ENCODE data around the gene CCIN. TPM values are rescaled to one million over a fixed set of nuclear protein-coding genes. Genes with fewer than 3 reads are reported as not detected.
A peak's percentile ranks its signal among the peaks of the same experiment; 100 is the strongest.

CCIN gene
- total RNA-seq, 2 experiments from 2014 or later = not detected

- no peak for DNase-seq
- H3K27ac Mint-ChIP-seq = no peak overlapping the region
- peaks cover 9% of the 10 kb centered on the region for H3K36me3 Mint-ChIP-seq
- H3K27me3 Mint-ChIP-seq = peaks cover 3% of the 10 kb centered on the region
- no peaks in the 10 kb centered on the region for H3K9me3 Mint-ChIP-seq
- H3K4me1 Mint-ChIP-seq = peaks cover 13% of the 10 kb centered on the region
- H3K4me3 Mint-ChIP-seq = no peak overlapping the region
These were observed 18.2 kb downstream of the CCIN start for GRCh38 chr9:36187414-36187813.

- Mint-ChIP-seq H3K9me3 (no peaks in the 10 kb centered on the region), H3K36me3 (peaks cover 14% of the 10 kb centered on the region), H3K27ac (no peak overlapping the region), H3K4me3 (no peak overlapping the region), H3K27me3 (peaks cover 3% of the 10 kb centered on the region), H3K4me1 (peaks cover 21% of the 10 kb centered on the region)
- no peak for DNase-seq
These were observed 19.0 kb downstream of the CCIN start for GRCh38 chr9:36188212-36188611.

GRCh38 chr9:36189976-36190375, 20.8 kb downstream of the CCIN start:
- Mint-ChIP-seq H3K27me3 (peaks cover 3% of the 10 kb centered on the region), H3K36me3 (peaks cover 27% of the 10 kb centered on the region), H3K9me3 (no peaks in the 10 kb centered on the region), H3K4me3 (peak overlapping the region; percentile 98), H3K27ac (peak overlapping the region; percentile 47), H3K4me1 (peaks cover 37% of the 10 kb centered on the region)
- DNase-seq = no peak

- Mint-ChIP-seq H3K4me3 (peak within 1 kb of the TSS; percentile 98), H3K9me3 (no peaks in the 10 kb centered on the region), H3K27me3 (peaks cover 3% of the 10 kb centered on the region), H3K27ac (peak within 1 kb of the TSS; percentile 86), H3K36me3 (peaks cover 34% of the 10 kb centered on the region), H3K4me1 (peaks cover 41% of the 10 kb centered on the region)
- DNase-seq = peak; percentile 94
These were observed 21.5 kb downstream of the CCIN start, which contains the start of gene CLTA for GRCh38 chr9:36190388-36191289. Gene CLTA (plus strand): TSS chr9:36190921. CDS start chr9:36191057, 136 bp downstream.

GRCh38 chr9:36191290-36191645, 22.1 kb downstream of the CCIN start:
- Mint-ChIP-seq H3K4me1 (peaks cover 41% of the 10 kb centered on the region), H3K27ac (peak overlapping the region; percentile 86), H3K27me3 (peaks cover 3% of the 10 kb centered on the region), H3K36me3 (peaks cover 34% of the 10 kb centered on the region), H3K4me3 (peak overlapping the region; percentile 98), H3K9me3 (no peaks in the 10 kb centered on the region)
- DNase-seq = peak; percentile 35

- H3K4me3 Mint-ChIP-seq = peak overlapping the region; percentile 98
- no peak for DNase-seq
- H3K27me3 Mint-ChIP-seq = peaks cover 3% of the 10 kb centered on the region
- H3K4me1 Mint-ChIP-seq = peaks cover 41% of the 10 kb centered on the region
- H3K36me3 Mint-ChIP-seq = peaks cover 34% of the 10 kb centered on the region
- no peaks in the 10 kb centered on the region for H3K9me3 Mint-ChIP-seq
- H3K27ac Mint-ChIP-seq = peak overlapping the region; percentile 86
These were observed 22.5 kb downstream of the CCIN start for GRCh38 chr9:36191686-36192085.

GRCh38 chr9:36192196-36192595, 23.0 kb downstream of the CCIN start:
- H3K4me3 Mint-ChIP-seq = peak overlapping the region; percentile 98
- H3K9me3 Mint-ChIP-seq = no peaks in the 10 kb centered on the region
- H3K4me1 Mint-ChIP-seq = peaks cover 41% of the 10 kb centered on the region
- peaks cover 3% of the 10 kb centered on the region for H3K27me3 Mint-ChIP-seq
- H3K27ac Mint-ChIP-seq = peak overlapping the region; percentile 86
- peaks cover 34% of the 10 kb centered on the region for H3K36me3 Mint-ChIP-seq
- no peak for DNase-seq

GRCh38 chr9:36193023-36193422, 23.8 kb downstream of the CCIN start:
- H3K4me3 Mint-ChIP-seq = peak overlapping the region; percentile 98
- H3K4me1 Mint-ChIP-seq = peaks cover 42% of the 10 kb centered on the region
- no peaks in the 10 kb centered on the region for H3K9me3 Mint-ChIP-seq
- H3K27ac Mint-ChIP-seq = no peak overlapping the region
- peaks cover 3% of the 10 kb centered on the region for H3K27me3 Mint-ChIP-seq
- no peak for DNase-seq
- peaks cover 34% of the 10 kb centered on the region for H3K36me3 Mint-ChIP-seq

GRCh38 chr9:36194326-36195000, 25.3 kb downstream of the CCIN start:
- H3K4me3 Mint-ChIP-seq = no peak overlapping the region
- H3K36me3 Mint-ChIP-seq = peaks cover 35% of the 10 kb centered on the region
- H3K27me3 Mint-ChIP-seq = no peaks in the 10 kb centered on the region
- H3K4me1 Mint-ChIP-seq = peaks cover 42% of the 10 kb centered on the region
- DNase-seq = no peak
- H3K27ac Mint-ChIP-seq = no peak overlapping the region
- no peaks in the 10 kb centered on the region for H3K9me3 Mint-ChIP-seq

GRCh38 chr9:36204906-36205547, 35.8 kb downstream of the CCIN start:
- Mint-ChIP-seq H3K27ac (no peak overlapping the region), H3K36me3 (peaks cover 36% of the 10 kb centered on the region), H3K4me3 (no peak overlapping the region), H3K4me1 (peaks cover 39% of the 10 kb centered on the region), H3K27me3 (no peaks in the 10 kb centered on the region), H3K9me3 (no peaks in the 10 kb centered on the region)
- DNase-seq = no peak

GRCh38 chr9:36207016-36207415, 37.8 kb downstream of the CCIN start:
- H3K4me1 Mint-ChIP-seq = peaks cover 45% of the 10 kb centered on the region
- DNase-seq = no peak
- H3K4me3 Mint-ChIP-seq = no peak overlapping the region
- no peaks in the 10 kb centered on the region for H3K27me3 Mint-ChIP-seq
- peak overlapping the region; percentile 63 for H3K27ac Mint-ChIP-seq
- H3K9me3 Mint-ChIP-seq = no peaks in the 10 kb centered on the region
- peaks cover 43% of the 10 kb centered on the region for H3K36me3 Mint-ChIP-seq

GRCh38 chr9:36207546-36208012, 38.4 kb downstream of the CCIN start:
- Mint-ChIP-seq H3K4me1 (peaks cover 46% of the 10 kb centered on the region), H3K27me3 (no peaks in the 10 kb centered on the region), H3K4me3 (no peak overlapping the region), H3K27ac (peak overlapping the region; percentile 63), H3K9me3 (no peaks in the 10 kb centered on the region), H3K36me3 (peaks cover 38% of the 10 kb centered on the region)
- DNase-seq = no peak

GRCh38 chr9:36208521-36209253, 39.5 kb downstream of the CCIN start:
- no peak overlapping the region for H3K27ac Mint-ChIP-seq
- no peak overlapping the region for H3K4me3 Mint-ChIP-seq
- peaks cover 39% of the 10 kb centered on the region for H3K36me3 Mint-ChIP-seq
- no peaks in the 10 kb centered on the region for H3K9me3 Mint-ChIP-seq
- H3K4me1 Mint-ChIP-seq = peaks cover 51% of the 10 kb centered on the region
- DNase-seq = no peak
- no peaks in the 10 kb centered on the region for H3K27me3 Mint-ChIP-seq

- Mint-ChIP-seq H3K27ac (no peak overlapping the region), H3K4me1 (peaks cover 51% of the 10 kb centered on the region), H3K27me3 (no peaks in the 10 kb centered on the region), H3K36me3 (peaks cover 27% of the 10 kb centered on the region), H3K9me3 (no peaks in the 10 kb centered on the region), H3K4me3 (no peak overlapping the region)
- no peak for DNase-seq
These were observed 41.5 kb downstream of the CCIN start for GRCh38 chr9:36210722-36211121.

All from activated naive CD8-positive, alpha-beta T cell treated with anti-CD3 and anti-CD28 coated beads for 36 hours (primary cell).